ENCODE measurements around the gene PIPOX. TPM values are rescaled to one million over a fixed set of nuclear protein-coding genes. Genes with fewer than 3 reads are reported as not detected.

Gene PIPOX
- total and polyA plus RNA-seq, 2 of the 8 experiments (the other 6 are each of a cell fraction or from before 2014, with no cell fraction given): 57.2 to 99.6 TPM

- no peak for TF ChIP-seq E2F6 (IDR thresholded peaks at IDR 0.05)
Observed at GRCh38 chr17:29000973-29001372, 42.0 kb upstream of the PIPOX start (continued).
